GM18499 (cell line): ENCODE measurements around the gene FGF21.
"Not testable (repeated sequence)": the region's sequence is repeated elsewhere in the genome, so short reads cannot be mapped to it uniquely, and the experiment has no call there.

ENCODE experiments used
- ATAC-seq: cut with Tn5 transposase; IDR thresholded peaks from one replicate; pipeline ENCODE4 v1.9.1; 2021; ENCODE audit warnings: moderate number of reproducible peaks; ENCODE audit not compliant: insufficient read depth, unreplicated experiment

FGF21 gene

GRCh38 chr19:48755084-48755641 lies at the start of gene FGF21:
TSS of gene FGF21 (plus strand) at chr19:48755524. CDS start at chr19:48756237, 713 bp downstream.
- no peak for ATAC-seq

- ATAC-seq = no peak
Observed at GRCh38 chr19:48708471-48708870, 46.9 kb upstream of the FGF21 start.

GRCh38 chr19:48711106-48711662 lies 44.1 kb upstream of the FGF21 start:
- ATAC-seq = no peak

GRCh38 chr19:48713041-48713863 lies 42.1 kb upstream of the FGF21 start:
- ATAC-seq = no peak

GRCh38 chr19:48713864-48714755 lies 41.2 kb upstream of the FGF21 start:
- ATAC-seq = peak; percentile 65

- no peak for ATAC-seq
Observed at GRCh38 chr19:48714759-48715675, 40.3 kb upstream of the FGF21 start.

- ATAC-seq = no peak
Observed at GRCh38 chr19:48715681-48716171, 39.6 kb upstream of the FGF21 start.

GRCh38 chr19:48716562-48717291 lies 38.6 kb upstream of the FGF21 start:
- no peak for ATAC-seq

GRCh38 chr19:48718106-48718505 lies 37.2 kb upstream of the FGF21 start:
- not testable (repeated sequence) for ATAC-seq

- no peak for ATAC-seq
Observed at GRCh38 chr19:48718711-48719231, 36.6 kb upstream of the FGF21 start.

- no peak for ATAC-seq
Observed at GRCh38 chr19:48719263-48720171, 35.8 kb upstream of the FGF21 start, which contains the start of gene MAMSTR. TSS of gene MAMSTR (minus strand) at chr19:48719725. CDS start at chr19:48719031, 694 bp downstream.

GRCh38 chr19:48720251-48720612 lies 35.1 kb upstream of the FGF21 start:
- ATAC-seq = no peak

- peak; percentile 72 for ATAC-seq
Observed at GRCh38 chr19:48720613-48721296, 34.6 kb upstream of the FGF21 start.

- ATAC-seq = no peak
Observed at GRCh38 chr19:48722196-48722708, 33.1 kb upstream of the FGF21 start.

- ATAC-seq = no peak
Observed at GRCh38 chr19:48724796-48725753, 30.2 kb upstream of the FGF21 start.

- ATAC-seq = no peak
Observed at GRCh38 chr19:48726556-48726955, 28.8 kb upstream of the FGF21 start.
